Kidney (tissue), 14 donors: Measurements from ENCODE around the gene CYP26A1. TPM values are rescaled to one million over a fixed set of nuclear protein-coding genes. Genes with fewer than 3 reads are reported as not detected.

Source experiments
- DNase-seq, 5 donors: peaks; one replicate each; pipeline ENCODE4 v3.0.0-alpha.2; 2013 to 2020
- FAIRE-seq: peaks from 2 replicates; lab custom pipeline; 2012; peaks lifted over from hg19 to GRCh38; lab: Jason Lieb, UNC
- H3K27ac ChIP-seq, 2 donors: one replicate each; pipeline ENCODE4 v1.7.0; 2013; ENCODE audit warnings: low read depth in 2 of 2, low read length in 2 of 2, inconsistent platforms in 1 of 2
- H3K27me3 ChIP-seq: one replicate; pipeline ENCODE4 v1.7.1; 2013; ENCODE audit warnings: low read length, inconsistent platforms; ENCODE audit not compliant: control insufficient read depth, insufficient read depth
- H3K36me3 ChIP-seq, 3 donors: one replicate each; pipeline versions ENCODE4 v1.7.0 to v1.7.1; 2013; ENCODE audit warnings: low read length in 3 of 3, control low read depth in 1 of 3, inconsistent platforms in 1 of 3; ENCODE audit not compliant: insufficient read depth in 3 of 3, control insufficient read depth in 2 of 3
- H3K4me1 ChIP-seq, 3 donors: one replicate each; pipeline versions ENCODE4 v1.7.0 to v1.7.1; 2013; ENCODE audit warnings: low read length in 3 of 3, inconsistent platforms in 1 of 3, low read depth in 1 of 3; ENCODE audit not compliant: control insufficient read depth in 2 of 3, insufficient read depth in 2 of 3
- H3K4me3 ChIP-seq, 3 donors: one replicate each; pipeline versions ENCODE4 v1.7.0 to v1.8.1; 2013; ENCODE audit warnings: low read length in 3 of 3, control low read depth in 1 of 3, inconsistent platforms in 1 of 3
- H3K9ac ChIP-seq, 3 donors: one replicate each; pipeline versions ENCODE4 v1.7.0 to v1.7.1; 2013; ENCODE audit warnings: low read length in 3 of 3, control low read depth in 1 of 3, inconsistent platforms in 1 of 3
- H3K9me3 ChIP-seq, 3 donors: one replicate each; pipeline versions ENCODE4 v1.7.0 to v1.7.1; 2013; ENCODE audit warnings: low read length in 3 of 3, control low read depth in 1 of 3, inconsistent platforms in 1 of 3; ENCODE audit not compliant: control insufficient read depth in 2 of 3, insufficient read depth in 1 of 3
- CTCF ChIP-seq: IDR thresholded peaks from 3 replicates; pipeline ENCODE4 v1.5.1; 2012; ENCODE audit warnings: mild to moderate bottlenecking, moderate library complexity, borderline replicate concordance; ENCODE audit not compliant: insufficient read depth; ENCODE audit errors: extremely low read depth
- intact Hi-C: fragments of 100-400 bp; cut with DNase I; formaldehyde crosslinking; loops from one replicate; pipeline ENCODE4 v1.11.1; 2022
- polyA plus RNA-seq: library from polyadenylated mRNA; stranded (reverse); fragments of 350-450 nt; fragmentation: Illumina TruSeq; extraction: RNeasy Lipid Tissue Mini Kit (QIAGEN cat#74804); gene quantifications from one replicate; pipeline ENCODE4 v1.2.3, GENCODE V29; 2014; ENCODE audit warnings: low read depth, low replicate concordance; ENCODE audit not compliant: insufficient read depth
- total RNA-seq: library from RNA; stranded (reverse); fragmentation: NEBNext Ultra II Directional; extraction: Animal tissue kit (Norgen Biotek cat#: 25700); gene quantifications from one replicate; pipeline ENCODE4 v1.2.1, GENCODE V29; 2021
- donor health status: control.
- donor health status: control.
- donor health status: control.
- donor health status: control.
- donor health status: control.
- donor health status: DM: yes; HTN: yes; CAD: no.
- donor health status: Normal renal cell carcinoma (clear cell type).

The CYP26A1 gene
- total and polyA plus RNA-seq, 2 donors from 2014 or later: 0.22 TPM; not detected in 1

GRCh38 chr10:93125966-93126365 lies 52.3 kb downstream of the CYP26A1 start:
- Histone ChIP-seq H3K36me3 (no peaks in the 10 kb centered on the region), H3K4me1 (no peaks in the 10 kb centered on the region), H3K27ac (no peak overlapping the region), H3K4me3 (no peak overlapping the region), H3K9me3 (peaks cover 0 to 14% (median 0%) of the 10 kb centered on the region in 3 donors), H3K27me3 (no peaks in the 10 kb centered on the region), H3K9ac (no peak overlapping the region)
- intact Hi-C loops: no loop called here
- no peak for TF ChIP-seq CTCF
- FAIRE-seq: no peak
- no peak for DNase-seq

GRCh38 chr10:93126483-93127052 lies 52.9 kb downstream of the CYP26A1 start:
- FAIRE-seq (no peak), DNase-seq (no peak)
- intact Hi-C loops: no loop called here

More at GRCh38 chr10:93126483-93127052, 52.9 kb downstream of the CYP26A1 start:
- Histone ChIP-seq H3K27ac (no peak overlapping the region), H3K9ac (no peak overlapping the region), H3K9me3 (peaks cover 0 to 14% (median 0%) of the 10 kb centered on the region in 3 donors), H3K27me3 (no peaks in the 10 kb centered on the region), H3K4me1 (no peaks in the 10 kb centered on the region), H3K4me3 (no peak overlapping the region), H3K36me3 (no peaks in the 10 kb centered on the region)
- TF ChIP-seq CTCF: no peak

Other genes with a start within 250 kb of the CYP26A1 start
- 17.0 TPM for gene EXOC6, start 225.4 kb upstream of the CYP26A1 start, total RNA-seq
- gene EXOC6, start 225.4 kb upstream of the CYP26A1 start, polyA plus RNA-seq: 9.5 TPM
- 0.35 TPM for gene CYP26C1, start 13.1 kb upstream of the CYP26A1 start, total RNA-seq
- gene CYP26C1, start 13.1 kb upstream of the CYP26A1 start, polyA plus RNA-seq: 0.09 TPM